Measurements from ENCODE around the gene TRERF1. TPM values are rescaled to one million over a fixed set of nuclear protein-coding genes. Genes with fewer than 3 reads are reported as not detected.

The TRERF1 gene
- total RNA-seq, 1 donor from 2014 or later: 3.8 TPM

DNA sequence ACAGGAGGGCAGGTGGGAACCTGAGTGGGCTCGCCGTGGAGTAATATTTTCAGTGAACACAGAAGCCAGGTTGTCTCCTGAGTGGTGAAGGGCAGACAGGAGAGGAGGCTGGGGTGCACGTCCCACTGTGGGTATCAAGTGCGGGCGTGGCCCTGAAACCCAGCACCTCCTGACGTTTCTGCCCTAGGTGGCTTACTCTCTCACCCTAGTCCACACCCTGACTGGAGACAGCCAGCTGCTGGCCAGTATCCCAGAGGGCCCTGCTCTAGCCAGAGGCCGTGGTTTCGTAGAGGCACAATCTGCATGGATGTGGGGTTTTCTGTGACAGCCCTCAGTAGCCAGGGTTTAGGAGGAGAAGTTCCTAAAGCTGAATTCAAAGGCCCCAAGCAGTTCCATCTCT lies 86.7 kb downstream of the TRERF1 start:
- ATAC-seq (no peak), DNase-seq (no peak)
- Histone ChIP-seq H3K27ac (no peak overlapping the region), H3K4me1 (peaks cover 16% of the 10 kb centered on the region), H3K27me3 (no peaks in the 10 kb centered on the region), H3K36me3 (no peaks in the 10 kb centered on the region), H3K9me3 (no peaks in the 10 kb centered on the region), H3K4me3 (no peak overlapping the region)
- TF ChIP-seq CTCF (IDR thresholded peaks at IDR 0.05): no peak
- intact Hi-C loops (cut with DNase I): no loop called here

DNA sequence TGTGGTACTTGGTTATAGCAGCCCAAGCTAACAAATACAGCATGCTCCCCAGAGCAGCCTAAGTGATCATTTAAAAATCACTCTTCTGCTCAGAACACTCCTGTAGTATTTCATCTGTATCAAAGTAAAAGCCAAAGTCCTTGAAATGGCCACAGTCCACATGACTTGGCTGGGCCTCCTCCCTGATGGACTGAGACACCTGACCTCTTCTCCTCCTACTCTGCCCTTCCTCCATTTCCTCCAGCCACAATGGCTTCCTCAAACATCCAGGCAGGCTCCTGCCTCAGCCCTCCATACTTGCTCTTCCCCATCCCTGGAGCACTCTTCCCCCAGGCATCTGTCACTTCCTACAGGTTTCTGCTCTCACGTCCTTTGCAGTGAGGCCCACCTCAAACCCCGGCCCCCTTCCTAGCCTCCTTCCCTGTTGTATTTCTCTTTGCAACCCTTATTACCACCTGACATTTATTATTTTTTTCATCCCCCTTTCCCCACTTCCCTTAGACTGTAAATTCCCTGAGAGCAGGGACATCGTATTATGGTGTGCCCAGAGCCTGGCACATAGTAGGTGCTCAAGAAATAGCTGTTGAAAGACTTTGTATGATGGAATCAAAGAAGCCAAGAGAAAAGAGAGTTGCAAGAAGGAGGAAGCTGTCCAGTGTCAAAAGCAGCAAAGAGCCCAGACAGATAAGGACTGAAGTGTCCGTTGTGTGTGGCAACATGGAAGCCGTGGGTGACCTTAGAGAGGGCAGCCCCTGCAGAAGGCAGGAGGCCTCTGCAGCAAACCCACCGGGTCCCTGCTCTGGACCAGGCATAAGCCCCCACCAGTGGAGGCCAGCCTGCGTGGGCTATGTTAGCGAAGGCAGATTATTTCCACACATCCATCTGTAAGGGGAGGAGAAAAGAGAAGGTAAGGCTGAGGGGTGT lies 87.5 kb downstream of the TRERF1 start:
- H3K4me1 ChIP-seq: peaks cover 16% of the 10 kb centered on the region
- no peaks in the 10 kb centered on the region for H3K36me3 ChIP-seq
- TF ChIP-seq CTCF (IDR thresholded peaks at IDR 0.05): no peak
- H3K27me3 ChIP-seq: no peaks in the 10 kb centered on the region
- no peak overlapping the region for H3K27ac ChIP-seq
- H3K9me3 ChIP-seq: no peaks in the 10 kb centered on the region
- peak; percentile 49 for ATAC-seq
- H3K4me3 ChIP-seq: no peak overlapping the region
- DNase-seq: no peak
- intact Hi-C loops (cut with DNase I): no loop called here

- TF ChIP-seq CTCF (IDR thresholded peaks at IDR 0.05): no peak
- no peaks in the 10 kb centered on the region for H3K36me3 ChIP-seq
- H3K27ac ChIP-seq: no peak overlapping the region
- H3K27me3 ChIP-seq: no peaks in the 10 kb centered on the region
- no peak overlapping the region for H3K4me3 ChIP-seq
- ATAC-seq (no peak), DNase-seq (no peak)
- no peaks in the 10 kb centered on the region for H3K9me3 ChIP-seq
- peaks cover 4% of the 10 kb centered on the region for H3K4me1 ChIP-seq
- intact Hi-C loops (cut with DNase I): no loop called here
Observed at GRCh38 chr6:42361036-42361435, 90.7 kb downstream of the TRERF1 start.

GRCh38 chr6:42359021-42359420 lies 92.7 kb downstream of the TRERF1 start:
- Histone ChIP-seq H3K4me3 (no peak overlapping the region), H3K27ac (no peak overlapping the region), H3K36me3 (no peaks in the 10 kb centered on the region), H3K9me3 (no peaks in the 10 kb centered on the region), H3K27me3 (no peaks in the 10 kb centered on the region), H3K4me1 (peaks cover 4% of the 10 kb centered on the region)
- DNase-seq (no peak), ATAC-seq (no peak)
- TF ChIP-seq CTCF (IDR thresholded peaks at IDR 0.05): no peak
- intact Hi-C loops (cut with DNase I): no loop called here

GRCh38 chr6:42355416-42355815 lies 96.3 kb downstream of the TRERF1 start:
- H3K4me3 ChIP-seq: no peak overlapping the region
- no peaks in the 10 kb centered on the region for H3K9me3 ChIP-seq
- H3K27ac ChIP-seq: no peak overlapping the region
- intact Hi-C loops (cut with DNase I): no loop called here
- TF ChIP-seq CTCF (IDR thresholded peaks at IDR 0.05): no peak
- H3K27me3 ChIP-seq: no peaks in the 10 kb centered on the region
- H3K4me1 ChIP-seq: no peaks in the 10 kb centered on the region
- no peak for DNase-seq
- H3K36me3 ChIP-seq: no peaks in the 10 kb centered on the region
- no peak for ATAC-seq

Measured in upper lobe of right lung (tissue), 1 donor.